Astrocyte of the cerebellum (primary cell): Measurements from ENCODE around the gene IFNL1.

Source experiments
- DNase-seq: peaks from one replicate; pipeline ENCODE4 v3.0.0-alpha.2; 2011; ENCODE audit warnings: low read depth
- H3K4me3 ChIP-seq: 2 replicates; pipeline ENCODE4 v1.5.1; 2011; ENCODE audit warnings: mild to moderate bottlenecking, low read depth, low read length, moderate library complexity
- in situ Hi-C: cut with HindIII; loops from 2 replicates; pipeline ENCODE4 v1.10.0; 2017; ENCODE audit warnings: low sequenced_read_pairs
- TF ChIP-seq, protein P1 (sequence below): IDR thresholded peaks from 2 replicates; pipeline ENCODE4 v1.5.1; 2012; ENCODE audit warnings: low read length, low read depth, moderate library complexity, mild to moderate bottlenecking; ENCODE audit errors: missing control alignments

The IFNL1 gene

DNA sequence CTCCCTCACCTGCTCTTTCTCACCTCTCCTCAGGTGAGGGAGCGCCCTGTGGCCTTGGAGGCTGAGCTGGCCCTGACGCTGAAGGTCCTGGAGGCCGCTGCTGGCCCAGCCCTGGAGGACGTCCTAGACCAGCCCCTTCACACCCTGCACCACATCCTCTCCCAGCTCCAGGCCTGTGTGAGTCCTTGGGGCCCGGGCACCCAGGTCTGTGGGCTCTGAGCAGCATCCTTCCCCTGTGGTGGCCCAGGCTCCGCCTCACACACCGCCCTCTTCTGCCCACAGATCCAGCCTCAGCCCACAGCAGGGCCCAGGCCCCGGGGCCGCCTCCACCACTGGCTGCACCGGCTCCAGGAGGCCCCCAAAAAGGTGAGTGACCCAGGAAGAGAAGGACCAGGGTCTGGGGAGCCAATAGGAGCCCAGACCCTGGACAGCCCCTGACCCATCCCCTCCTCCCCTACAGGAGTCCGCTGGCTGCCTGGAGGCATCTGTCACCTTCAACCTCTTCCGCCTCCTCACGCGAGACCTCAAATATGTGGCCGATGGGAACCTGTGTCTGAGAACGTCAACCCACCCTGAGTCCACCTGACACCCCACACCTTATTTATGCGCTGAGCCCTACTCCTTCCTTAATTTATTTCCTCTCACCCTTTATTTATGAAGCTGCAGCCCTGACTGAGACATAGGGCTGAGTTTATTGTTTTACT lies 1.9 kb downstream of the IFNL1 start:
- no peak for DNase-seq
- no peak overlapping the region for H3K4me3 ChIP-seq
- in situ Hi-C loops, result no loop called here
- TF ChIP-seq, protein P1, sequence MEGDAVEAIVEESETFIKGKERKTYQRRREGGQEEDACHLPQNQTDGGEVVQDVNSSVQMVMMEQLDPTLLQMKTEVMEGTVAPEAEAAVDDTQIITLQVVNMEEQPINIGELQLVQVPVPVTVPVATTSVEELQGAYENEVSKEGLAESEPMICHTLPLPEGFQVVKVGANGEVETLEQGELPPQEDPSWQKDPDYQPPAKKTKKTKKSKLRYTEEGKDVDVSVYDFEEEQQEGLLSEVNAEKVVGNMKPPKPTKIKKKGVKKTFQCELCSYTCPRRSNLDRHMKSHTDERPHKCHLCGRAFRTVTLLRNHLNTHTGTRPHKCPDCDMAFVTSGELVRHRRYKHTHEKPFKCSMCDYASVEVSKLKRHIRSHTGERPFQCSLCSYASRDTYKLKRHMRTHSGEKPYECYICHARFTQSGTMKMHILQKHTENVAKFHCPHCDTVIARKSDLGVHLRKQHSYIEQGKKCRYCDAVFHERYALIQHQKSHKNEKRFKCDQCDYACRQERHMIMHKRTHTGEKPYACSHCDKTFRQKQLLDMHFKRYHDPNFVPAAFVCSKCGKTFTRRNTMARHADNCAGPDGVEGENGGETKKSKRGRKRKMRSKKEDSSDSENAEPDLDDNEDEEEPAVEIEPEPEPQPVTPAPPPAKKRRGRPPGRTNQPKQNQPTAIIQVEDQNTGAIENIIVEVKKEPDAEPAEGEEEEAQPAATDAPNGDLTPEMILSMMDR, result no peak

DNA sequence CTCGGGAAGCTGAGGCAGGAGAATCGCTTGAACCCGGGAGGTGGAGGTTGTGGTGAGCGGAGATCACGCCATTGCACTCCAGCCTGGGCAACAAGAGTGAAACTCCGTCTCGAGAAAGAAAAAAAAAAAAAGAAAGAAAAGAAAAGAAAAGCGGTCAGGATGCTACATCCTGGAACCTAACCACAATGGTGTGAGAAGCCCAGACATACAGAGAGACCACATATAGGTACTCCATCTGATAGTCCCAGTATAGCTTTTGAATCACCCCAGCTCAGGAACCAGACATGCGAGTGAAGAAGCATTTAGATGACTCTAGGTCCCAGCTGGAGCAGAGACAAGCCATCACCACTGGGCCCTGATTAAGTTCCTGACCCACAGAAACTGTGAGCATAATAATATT lies 3.2 kb downstream of the IFNL1 start:
- DNase-seq, result no peak
- in situ Hi-C loops, result no loop called here
- TF ChIP-seq, protein P1, result no peak
- no peak overlapping the region for H3K4me3 ChIP-seq

DNA sequence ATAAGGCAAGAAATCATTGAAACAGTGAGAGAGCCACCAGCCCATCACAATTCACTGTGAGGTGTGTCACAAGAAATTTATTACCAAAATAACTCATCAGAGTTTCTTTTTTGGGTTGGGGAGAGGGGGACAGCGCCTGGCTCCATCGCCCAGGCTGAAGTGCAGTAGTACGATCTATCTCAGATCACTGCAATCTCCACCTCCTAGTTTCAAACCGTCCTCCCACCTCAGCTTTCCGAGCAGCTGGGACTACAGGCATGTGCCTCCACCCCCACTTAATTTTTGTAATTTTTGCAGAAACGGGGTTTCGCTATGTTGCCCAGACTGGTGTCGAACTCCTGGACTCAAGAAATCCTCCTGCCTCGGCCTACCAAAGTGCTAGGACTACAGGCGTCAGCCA lies 3.6 kb downstream of the IFNL1 start:
- no peak overlapping the region for H3K4me3 ChIP-seq
- no peak for DNase-seq
- in situ Hi-C loops, result no loop called here
- TF ChIP-seq, protein P1, result no peak

DNA sequence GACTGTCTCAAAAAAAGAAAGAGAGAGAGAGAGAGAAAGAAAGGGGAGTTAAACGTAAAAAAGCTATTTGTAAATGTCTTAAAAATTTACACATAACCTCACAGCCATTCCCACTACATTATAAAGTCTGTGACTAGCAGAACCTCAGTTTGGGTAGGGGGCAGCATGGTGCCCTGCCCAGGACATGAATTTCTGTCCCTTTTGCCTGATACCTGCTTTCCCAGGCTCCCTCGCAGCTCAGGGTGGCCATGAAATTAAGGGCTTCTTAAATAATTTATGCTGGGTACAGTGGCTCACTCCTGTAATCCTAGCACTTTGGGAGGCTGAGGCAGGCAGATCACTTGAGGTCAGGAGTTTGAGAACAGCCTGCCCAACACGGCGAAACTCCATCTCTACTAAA lies 4.8 kb downstream of the IFNL1 start:
- in situ Hi-C loops, result no loop called here
- TF ChIP-seq, protein P1, result no peak
- no peak overlapping the region for H3K4me3 ChIP-seq
- DNase-seq, result no peak

DNA sequence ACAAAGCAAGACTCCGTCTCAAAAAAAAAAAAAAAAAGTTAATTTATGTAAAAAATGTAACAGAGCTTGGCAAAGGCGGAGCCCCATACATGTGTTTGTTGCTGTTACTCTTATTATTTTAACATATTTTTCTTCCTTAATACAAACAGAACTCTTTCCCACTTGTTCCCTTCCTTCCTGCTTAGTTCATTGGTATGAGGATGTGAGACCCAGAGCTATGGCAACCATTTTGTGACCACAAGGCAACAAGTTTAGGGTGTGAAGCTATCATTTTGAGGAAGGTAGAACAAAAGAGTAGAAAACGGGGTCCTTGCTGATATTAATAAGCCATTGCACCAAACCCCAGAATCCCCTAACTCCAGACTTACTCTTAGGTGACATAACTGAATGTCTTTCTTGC lies 5.4 kb downstream of the IFNL1 start:
- in situ Hi-C loops, result no loop called here
- DNase-seq, result no peak
- no peak overlapping the region for H3K4me3 ChIP-seq
- TF ChIP-seq, protein P1, result no peak

DNA sequence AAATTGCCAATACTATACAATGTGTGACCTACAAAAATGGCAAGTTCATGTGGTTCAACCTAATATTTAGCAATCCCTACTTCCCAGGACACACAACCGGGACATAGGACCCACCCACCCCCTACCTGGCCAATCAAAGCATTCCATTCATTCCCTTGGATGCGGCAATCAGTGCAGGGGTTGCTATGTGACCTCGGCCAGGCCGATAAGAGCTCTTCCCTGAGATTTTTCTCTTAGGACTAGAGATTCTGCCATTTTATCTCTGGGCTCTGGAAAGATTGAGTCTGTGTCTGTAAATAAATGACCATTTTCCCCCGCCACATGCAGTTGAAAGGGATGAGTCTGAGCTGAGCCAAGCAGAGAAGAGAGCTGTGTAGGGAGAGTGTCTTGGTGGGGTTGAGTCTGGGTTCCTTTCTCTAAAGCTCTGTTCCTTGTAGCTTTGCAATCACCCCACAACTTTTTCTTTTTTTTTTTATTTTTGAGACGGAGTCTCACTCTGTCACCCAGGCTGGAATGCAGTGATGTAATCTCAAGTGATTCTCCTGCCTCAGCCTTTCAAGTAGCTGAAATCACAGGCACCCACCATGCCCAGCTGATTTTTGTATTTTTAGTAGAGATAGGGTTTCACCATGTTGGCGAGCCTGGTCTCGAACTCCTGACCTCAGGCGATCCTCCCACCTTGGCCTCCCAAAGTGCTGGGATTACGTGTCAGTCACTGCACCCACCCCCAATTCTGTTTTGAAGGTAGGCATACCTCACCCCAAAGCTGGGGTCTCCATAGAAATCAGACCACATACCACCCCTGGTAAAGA lies 7.4 kb downstream of the IFNL1 start:
- DNase-seq, result no peak
- TF ChIP-seq, protein P1, result no peak
- in situ Hi-C loops, result no loop called here
- no peak overlapping the region for H3K4me3 ChIP-seq
